IPS DF 4.7 (cell line): ENCODE measurements around the gene F12.
"Not testable (repeated sequence)": the region's sequence is repeated elsewhere in the genome, so short reads cannot be mapped to it uniquely, and the experiment has no call there.

Experiments used
- DNase-seq: peaks from one replicate; pipeline ENCODE4 v3.0.0-alpha.2; 2013; ENCODE audit warnings: low spot score; ENCODE audit errors: extremely low read depth

F12 gene

DNA sequence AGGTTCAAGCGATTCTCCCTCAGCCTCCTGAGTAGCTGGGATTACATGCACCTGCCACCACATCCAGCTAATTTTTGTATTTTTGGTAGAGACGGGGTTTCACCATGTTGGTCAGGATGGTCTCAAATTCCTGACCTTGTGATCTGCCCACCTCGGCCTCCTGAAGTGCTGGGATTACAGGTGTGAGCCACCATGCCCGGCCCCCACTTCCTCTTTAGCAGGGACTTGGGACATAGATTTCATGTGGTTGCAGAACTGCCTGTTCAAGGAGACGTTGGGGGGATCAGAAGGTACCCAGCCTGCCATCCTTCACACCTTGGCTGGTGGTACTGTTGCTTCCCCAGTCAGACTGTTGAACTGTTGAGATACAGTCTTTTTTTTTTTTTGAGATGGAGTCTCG is 7.7 kb upstream of the F12 start:
- DNase-seq = not testable (repeated sequence)

DNA sequence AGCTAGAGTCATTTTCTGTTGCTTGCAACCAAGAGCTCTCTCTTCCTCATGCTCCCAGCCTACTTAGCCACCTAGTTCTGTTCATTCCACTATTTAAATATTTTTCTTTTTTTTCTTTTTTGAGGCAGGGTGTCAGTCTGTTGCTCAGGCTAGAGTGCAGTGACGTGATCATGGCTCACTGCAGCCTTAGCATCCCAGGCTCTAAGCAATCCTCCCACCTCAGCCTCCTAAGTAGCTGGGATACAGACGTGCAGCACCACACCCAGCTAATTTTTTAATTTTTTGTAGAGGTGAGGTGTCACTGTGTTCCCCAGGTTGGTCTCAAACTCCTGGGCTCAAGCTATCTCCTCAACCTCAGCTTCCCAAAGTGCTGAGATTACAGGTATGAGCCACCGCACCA is 5.1 kb upstream of the F12 start:
- DNase-seq = no peak

DNA sequence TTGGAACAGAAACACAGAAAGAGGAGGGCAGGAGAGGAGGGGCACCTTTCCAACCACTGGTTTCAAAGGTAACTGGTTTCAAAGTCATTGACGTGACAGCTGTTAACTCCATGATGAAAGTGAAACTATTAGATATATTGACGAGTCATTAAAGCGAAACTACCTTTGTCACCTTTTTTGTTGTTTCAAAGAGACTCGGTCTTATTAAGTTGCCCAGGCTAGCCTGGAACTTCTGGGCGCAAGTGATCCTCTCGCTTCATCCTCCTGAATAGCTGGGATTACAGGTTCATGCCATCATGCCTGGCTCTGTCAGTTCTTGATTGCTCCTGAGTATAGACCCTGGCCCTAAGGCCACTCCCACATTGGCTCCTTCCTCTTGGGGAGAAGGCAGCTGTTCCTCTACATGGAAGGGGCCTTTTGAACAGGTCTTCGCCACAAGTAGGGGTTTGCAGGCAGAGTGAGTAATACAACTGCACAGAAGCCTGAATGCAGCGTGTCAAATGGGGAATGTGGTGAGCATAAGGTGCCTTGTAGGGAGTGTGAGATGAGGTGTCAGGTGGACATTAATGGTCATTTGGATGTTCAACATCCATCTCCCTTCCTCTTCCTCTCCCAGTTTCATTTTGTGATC is 3.4 kb upstream of the F12 start:
- DNase-seq = no peak

DNA sequence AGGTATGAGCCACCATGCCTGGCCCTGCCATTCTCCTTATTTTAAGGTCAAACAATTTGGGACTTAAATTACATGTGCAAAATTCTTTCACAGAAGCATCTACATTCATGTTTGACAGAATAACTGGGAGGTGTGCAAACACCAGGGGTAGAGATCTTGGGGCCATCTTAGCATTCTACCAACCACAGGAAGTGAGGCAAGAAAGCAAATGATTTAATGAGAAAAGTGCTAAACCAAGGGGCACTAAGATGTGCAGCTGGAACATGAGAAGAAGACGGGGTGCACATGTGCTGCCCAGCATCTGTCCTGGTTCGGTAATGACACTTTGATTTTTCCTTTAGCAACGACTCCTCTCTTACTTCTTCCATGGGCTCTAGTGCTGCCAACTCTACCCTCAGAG is 1.2 kb upstream of the F12 start:
- DNase-seq = no peak

DNA sequence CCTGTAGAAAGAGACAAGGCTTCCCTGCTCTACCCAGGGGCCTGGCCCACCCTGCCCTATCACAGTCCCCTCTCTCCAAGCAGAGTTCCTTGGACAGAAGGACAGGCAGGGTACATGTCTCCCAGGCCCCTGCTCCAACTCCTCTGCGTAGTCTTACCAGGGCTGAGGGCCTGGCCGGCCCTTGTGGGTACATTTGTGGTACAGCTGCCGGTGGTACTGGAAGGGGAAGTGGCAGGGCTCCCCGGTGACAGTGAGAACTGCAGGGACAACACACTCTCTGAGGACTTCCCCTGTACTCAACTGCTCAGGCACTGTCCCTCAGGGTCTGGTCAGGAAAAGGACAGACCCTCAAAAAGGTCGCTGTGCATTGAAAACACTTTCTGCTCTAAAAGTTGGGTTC is 3.6 kb downstream of the F12 start:
- no peak for DNase-seq

DNA sequence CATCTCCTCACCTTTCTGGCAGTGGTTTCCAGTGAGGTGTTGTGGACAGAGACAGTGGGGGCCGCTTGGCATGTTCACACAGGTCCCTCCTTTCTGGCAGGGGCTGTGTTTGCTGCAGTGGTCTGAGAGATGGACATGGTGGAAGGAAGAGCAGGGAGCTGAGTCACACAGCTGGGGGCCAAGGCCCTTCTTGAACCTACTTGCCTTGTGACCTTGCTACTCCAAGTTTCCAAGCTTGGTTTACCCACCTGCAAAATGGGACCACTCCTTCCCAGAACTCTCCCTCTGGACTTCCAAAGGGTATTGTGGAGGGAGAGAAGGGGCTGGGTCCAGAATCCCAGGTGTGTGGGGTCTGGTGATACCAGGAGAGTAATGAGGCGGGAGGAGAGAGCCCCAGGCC is 4.1 kb downstream of the F12 start:
- DNase-seq = no peak

DNA sequence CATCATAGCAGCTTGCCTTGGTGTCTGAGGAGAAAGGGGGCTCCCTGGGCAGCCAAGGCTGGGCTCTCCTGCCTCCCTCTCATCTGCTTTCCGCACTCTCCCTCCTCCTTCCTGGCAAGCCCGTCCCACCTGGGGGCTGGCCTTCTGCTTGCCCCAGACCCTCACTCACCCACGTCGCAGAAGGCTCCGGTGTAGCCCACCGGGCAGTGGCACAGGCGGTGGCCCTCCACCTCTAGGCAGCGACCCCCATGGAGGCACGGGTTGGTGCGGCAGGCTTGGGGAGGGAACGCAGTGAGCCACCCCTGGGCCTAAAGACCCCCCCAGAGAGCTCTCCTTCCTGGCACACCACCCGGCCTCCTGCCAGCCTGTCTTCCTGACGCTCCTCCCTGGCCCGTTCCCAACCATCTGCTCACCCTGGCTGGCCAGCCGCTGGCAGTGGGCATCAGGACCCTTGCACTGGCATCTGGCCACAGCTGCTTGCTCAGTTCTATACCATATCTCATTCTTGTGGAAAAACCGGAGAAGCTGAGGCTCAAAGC is 4.7 kb downstream of the F12 start:
- DNase-seq = no peak

DNA sequence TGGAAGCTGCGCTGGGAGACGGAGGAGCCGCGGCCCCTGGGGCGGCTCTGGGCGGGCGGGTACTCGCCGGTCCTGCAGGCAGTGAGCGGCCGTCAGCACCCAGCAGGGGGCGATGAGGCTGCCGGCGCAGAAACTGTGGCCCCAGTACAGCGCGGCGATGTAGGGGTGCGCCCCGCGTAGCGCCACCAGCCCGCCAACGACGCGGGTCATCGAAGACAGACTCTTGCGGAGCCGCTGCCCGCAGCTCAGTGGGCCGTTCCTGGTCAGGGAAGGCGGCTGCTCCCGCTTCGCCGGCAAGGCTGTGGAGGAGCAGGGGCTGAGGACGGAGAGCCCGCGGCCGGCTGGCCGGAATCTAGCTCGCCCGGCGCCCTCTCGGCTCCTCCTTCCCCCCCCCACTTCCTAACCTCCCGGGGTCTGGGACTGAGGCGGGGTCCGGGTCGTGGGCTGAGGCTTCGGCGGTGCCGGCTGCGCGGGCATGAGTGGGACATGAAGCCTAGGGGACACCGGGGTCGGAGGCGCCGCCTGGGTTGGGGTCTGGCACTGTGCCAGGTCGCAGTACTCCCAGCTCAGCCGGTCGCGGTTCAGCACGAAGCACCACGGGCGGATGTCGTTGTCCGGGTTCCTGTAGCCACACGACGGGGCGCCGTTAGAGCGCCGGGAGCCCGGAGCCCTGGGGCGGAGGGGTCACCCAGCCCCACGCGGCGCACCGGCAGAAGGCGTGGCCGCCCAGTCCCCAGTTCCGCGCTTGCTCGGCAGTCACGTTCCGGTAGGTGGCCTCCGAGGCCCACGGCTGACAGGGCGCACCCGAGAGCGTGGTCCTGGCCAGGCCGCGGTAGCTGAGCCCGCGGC is 5.3 kb downstream of the F12 start:
- no peak for DNase-seq

DNA sequence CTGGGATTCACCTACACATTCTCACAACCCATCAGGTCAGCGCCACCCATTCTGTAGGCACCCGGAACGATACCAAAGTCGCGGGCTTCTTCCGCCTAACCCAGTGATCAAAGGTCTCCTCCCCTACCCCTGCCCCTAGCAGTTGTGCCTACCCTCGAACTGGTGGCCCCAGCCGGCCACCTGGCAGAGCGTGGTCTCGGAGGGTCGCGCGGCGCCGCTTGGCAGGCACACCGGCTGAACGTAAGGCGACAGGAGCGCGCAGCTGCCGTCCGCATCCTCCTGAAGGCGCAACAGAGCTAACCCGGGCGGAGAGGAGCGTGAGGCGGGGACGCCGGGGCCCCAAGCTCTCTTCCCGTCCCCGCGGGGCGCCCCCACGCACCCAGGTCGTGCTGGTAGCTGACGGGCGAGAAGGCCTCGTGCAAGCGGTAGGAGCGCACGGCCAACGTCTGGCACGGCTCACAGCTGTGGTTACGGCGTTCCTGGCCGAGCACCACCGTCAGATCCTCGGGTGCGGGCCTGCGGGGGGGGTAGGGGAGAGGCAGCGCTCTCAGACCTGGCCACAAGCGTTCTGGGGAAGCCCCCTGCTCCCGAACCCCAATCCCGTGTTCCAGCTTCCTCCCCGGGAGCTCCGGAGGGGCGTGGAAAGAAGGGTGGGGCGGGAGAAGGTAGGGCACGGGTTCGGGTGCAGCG is 6.1 kb downstream of the F12 start:
- DNase-seq = no peak

DNA sequence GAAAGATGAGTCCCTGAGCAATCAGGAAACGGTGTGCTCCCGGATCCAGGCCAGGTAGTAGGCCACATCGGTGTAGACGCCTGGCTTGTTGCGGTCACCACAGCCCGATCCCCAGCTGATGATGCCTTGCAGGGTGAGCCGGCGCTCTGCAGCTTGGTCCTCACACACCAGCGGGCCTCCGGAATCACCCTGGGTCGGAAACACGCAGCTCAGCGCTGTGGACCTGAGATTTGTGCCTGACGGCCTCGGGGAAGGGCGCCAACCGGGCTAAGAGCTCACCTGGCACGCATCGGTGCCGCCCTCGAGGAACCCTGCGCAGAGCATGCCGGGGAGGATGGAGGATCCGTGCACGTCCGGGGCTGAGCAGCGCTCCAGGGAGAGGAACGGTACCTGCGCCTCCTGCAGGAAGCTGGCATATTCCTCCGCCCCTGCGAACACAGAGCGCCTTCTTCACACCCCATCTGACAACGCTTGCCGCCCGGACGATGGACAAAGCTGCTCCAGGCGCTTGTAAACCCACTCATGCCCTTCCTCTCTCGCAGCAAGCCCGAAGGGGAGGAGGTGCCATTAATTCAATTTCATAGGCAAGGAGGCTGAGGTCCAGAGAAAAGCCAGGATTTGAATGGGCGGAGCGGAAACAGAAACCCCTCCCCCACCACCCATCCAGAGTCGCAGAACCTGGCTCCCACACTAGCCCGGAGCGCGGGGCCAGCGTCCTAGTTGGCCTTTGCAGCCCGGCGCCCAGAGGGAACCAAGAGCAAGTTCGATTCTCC is 6.9 kb downstream of the F12 start:
- no peak for DNase-seq

DNA sequence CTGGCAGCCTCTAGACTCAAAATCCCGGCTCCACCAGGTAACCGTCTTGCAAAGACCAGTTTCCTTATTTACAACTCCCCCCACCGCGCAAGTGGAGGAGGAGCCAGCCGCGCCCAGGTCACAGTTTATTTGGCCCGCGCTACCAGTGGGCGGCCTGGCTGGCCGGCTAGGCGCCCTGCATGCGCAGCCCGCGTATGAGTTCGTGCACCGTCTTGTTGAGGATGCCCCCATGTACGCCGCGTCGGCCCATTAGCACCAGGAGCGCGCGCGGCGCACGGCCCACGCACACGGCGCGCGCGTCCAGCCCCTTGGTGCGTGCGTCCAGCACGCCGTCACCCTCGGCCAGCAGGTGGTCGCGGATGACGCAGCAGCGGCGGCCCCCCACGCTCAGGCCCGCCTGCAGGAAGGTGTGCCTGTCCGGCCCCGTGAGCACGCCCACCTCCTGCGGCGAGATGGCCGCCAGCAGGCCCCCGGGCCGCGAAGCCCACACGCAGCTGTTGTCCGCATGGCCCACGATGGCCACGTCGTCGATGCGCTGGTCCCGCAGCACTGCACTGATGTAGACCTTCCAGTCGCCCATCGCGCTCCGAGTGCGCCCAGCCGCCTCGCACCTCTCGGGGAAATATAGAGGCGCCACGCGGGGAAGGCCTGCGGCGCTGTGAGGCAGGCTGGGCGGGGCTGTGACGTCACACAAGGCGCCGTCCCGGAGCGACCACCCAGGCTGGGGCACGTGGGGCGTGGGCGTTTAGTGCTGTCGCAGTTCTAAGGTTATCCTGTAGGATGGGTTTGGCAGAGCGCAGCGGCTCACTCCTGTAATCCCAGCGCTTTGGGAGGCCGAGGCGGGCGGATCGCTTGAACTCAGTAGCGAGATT is 9.1 kb downstream of the F12 start, which contains the start of gene PFN3:
TSS of gene PFN3 (minus strand) at position 665 of the 872 bp plus-strand sequence. CDS start at position 580, 85 bp downstream.
- no peak for DNase-seq

DNA sequence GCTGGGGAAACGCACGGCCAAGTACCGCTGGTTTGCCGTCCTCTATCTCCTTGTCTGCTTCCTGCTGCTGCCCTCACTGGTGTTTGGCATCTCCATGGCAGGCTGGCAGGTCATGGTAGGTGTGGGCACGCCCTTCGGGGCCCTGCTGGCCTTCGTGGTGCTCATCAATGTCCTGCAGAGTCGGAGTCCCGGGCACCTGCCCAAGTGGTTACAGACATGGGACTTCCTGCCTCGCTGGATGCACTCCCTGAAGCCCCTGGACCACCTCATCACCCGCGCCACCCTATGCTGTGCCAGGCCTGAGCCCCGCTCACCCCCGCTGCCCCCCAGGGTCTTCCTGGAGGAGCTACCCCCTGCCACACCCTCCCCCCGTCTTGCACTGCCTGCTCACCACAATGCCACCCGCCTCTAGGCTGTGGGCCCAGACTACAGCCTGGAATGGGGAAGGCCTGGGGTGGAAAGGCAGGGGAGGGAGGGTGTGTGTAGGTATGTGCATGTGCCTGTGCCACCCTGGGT is 11.4 kb downstream of the F12 start:
- no peak for DNase-seq

DNA sequence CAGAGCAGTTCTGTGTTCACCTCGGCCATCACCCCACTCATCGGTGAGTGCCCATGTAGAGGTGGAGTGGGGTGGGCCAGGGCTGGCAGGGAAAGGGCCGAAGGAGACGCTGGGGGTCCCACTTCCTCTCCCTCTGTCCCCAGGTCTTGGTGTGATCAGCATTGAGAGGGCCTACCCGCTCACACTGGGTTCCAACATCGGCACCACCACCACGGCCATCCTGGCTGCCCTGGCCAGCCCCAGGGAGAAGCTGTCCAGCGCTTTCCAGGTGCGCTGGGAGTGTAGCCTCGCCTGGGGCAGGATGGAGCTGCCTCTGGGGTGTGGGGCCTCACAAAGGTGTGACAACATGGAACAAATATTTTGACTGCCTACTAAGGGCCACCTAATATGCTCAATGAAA is 12.6 kb downstream of the F12 start:
- DNase-seq = no peak

DNA sequence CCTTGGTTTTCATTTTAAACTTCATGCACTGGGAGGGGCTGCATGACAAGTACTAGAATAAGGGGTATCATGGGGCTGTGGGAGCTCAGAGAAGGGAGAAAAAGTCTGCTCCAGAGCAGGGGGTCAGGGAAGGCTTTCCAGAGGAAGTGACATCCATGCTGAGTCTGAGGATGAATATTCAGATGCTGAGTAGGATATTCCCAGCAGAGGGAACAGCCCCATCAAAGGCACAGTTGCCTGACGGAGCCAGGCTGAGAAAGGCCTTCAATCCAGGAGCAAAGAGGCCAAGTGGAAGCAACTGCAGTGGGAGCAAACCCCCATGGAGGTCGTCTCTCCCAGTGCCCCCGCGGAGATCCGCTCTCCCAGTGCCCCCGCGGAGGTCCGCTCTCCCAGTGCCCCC is 13.3 kb downstream of the F12 start:
- DNase-seq = no peak

DNA sequence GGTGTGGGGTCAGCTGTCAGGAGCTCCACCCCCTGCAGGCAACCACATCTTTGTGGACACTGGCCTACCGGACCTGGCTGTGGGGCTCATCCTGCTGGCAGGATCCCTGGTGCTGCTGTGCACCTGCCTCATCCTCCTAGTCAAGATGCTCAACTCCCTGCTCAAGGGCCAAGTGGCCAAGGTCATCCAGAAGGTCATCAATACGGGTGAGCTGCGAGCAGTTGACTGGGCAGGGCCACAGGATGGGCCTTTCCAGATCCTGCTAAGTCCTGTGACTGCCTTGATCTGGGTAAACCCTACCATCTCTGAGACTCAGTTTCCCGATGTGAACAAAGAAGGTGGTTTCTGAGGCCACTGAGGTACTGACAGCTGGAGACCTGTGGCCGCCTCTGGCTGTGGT is 15.4 kb downstream of the F12 start:
- DNase-seq = no peak

DNA sequence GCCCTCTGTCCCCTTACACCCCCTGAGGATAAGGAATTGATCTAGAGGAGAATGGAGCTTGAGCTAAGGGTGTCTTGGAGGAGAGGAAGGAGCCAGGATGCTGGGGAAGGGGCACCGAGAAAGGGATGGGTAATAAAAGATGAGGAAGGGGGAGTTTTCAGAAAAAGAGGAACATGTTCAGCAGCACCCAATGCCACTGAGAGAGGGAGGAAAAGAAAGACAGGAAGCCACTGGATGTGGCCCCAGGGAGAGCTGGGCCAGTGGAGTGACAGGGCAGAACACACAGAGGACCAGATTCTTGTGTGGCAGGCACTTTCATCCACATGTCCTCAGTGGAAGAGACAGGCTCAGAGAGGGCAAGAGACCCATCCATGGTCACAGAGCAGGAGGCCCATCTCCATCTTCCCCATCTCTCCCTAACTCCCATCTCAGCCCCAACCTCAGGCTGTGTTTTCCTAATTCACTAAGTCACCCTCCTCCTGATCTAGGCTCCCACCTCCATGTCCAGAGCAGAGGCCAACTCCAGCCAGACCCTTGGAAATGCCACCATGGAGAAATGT is 16.1 kb downstream of the F12 start:
- DNase-seq = no peak

DNA sequence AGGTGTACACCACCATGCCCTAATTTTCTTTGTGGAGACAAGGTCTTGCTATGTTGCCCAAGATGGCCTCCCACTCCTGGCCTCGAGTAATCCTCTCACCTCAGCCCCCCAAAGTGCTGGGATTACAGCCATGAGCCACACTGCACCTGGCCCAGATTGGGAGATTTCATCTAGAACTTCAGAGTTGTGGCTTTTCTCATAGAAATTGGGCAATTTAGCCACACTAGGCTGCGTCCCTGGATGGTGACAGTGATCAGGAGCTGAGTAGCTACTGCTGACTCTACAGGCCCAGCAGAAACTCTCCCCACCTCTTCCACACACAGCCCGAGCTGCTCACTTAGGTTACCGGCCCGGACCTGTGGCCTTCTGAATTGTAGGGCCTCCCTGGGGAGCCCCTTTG is 16.6 kb downstream of the F12 start:
- DNase-seq = no peak

DNA sequence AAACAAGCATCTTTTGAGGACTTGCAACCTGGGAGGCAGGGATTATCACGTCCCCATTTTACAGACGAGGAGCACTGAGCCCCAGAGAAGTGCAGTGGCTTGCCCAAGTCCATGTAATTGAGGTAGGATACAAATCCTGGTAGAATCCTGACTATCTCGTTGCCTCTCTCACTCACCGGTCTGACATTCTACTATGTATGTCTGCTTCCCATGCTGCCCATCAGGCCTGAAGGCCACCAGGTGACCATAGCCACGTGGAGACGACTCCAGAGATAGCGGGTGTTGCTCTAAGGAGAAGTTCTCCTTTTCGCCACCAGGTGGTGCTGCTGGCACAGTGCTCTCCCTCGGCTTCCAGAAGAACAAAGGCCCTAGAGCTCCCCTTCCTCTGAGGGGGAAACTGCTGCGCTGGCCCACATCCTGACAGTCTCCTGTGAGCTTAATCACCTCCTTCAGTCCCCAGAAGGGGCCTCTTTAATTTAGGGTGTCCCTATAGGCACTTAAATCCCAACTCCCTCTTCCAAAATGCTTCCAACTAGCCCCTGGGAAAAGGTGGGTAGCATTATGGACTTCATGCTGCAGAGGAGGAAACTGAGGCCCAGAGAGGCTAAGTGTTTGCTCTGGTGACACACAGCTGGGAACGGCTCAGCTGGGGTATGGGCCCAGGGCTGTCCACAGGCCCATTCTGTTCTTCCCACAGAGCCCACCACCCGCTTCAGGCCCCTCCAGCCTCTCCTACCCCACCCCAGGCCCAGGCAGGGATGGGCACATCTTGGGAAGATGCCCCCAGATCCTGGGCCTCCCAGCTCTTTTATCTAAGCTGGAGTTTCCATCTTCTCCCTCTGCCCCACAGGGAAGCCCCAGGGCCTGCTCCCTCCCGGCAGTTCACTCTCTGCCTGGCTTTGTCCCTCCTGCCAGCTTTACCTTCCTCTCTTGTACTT is 18.7 kb downstream of the F12 start:
- DNase-seq = no peak
